Dermis microvascular lymphatic vessel endothelial cell (primary cell): ENCODE results near the gene DCAF12. TPM values are rescaled to one million over a fixed set of nuclear protein-coding genes. Genes with fewer than 3 reads are reported as not detected.
"Not testable (repeated sequence)": the region's sequence is repeated elsewhere in the genome, so short reads cannot be mapped to it uniquely, and the experiment has no call there.

Experiments
- DNase-seq, 2 donors: peaks; one replicate each; pipeline versions ENCODE4 v3.0.0 to v3.0.0-alpha.2; 2010; ENCODE audit warnings: low read depth in 2 of 2
- total RNA-seq: library from RNA; depleted of rRNA; stranded (reverse); fragments of >200 nt; gene quantifications from 2 replicates; pipeline ENCODE4 v1.2.1, GENCODE V29; 2014

The DCAF12 gene
- total RNA-seq, 1 donor from 2014 or later: 17.2 TPM

GRCh38 chr9:34069831-34070230 is 56.7 kb downstream of the DCAF12 start:
- DNase-seq: no peak

- no peak for DNase-seq
These were observed 61.0 kb downstream of the DCAF12 start for GRCh38 chr9:34065541-34065940.

- DNase-seq: no peak
These were observed 66.5 kb downstream of the DCAF12 start for GRCh38 chr9:34059954-34060353.

GRCh38 chr9:34059281-34059680 is 67.2 kb downstream of the DCAF12 start:
- no peak for DNase-seq

- no peak for DNase-seq
These were observed 76.7 kb downstream of the DCAF12 start for GRCh38 chr9:34049630-34050384.

GRCh38 chr9:34048727-34049629 is 77.5 kb downstream of the DCAF12 start, which contains the start of gene UBAP2:
UBAP2 (minus strand) TSS chr9:34048887; CDS start chr9:34017148, 31,739 bp downstream.
- peak; percentile 94 to 97 for DNase-seq

GRCh38 chr9:34047864-34048726 is 78.4 kb downstream of the DCAF12 start:
- DNase-seq: peak in 1 of 2 donors; percentile 68

- peak; percentile 90 to 92 for DNase-seq
These were observed 79.6 kb downstream of the DCAF12 start for GRCh38 chr9:34046784-34047379.

GRCh38 chr9:34045903-34046302 is 80.6 kb downstream of the DCAF12 start:
- no peak for DNase-seq

GRCh38 chr9:34042074-34042473 is 84.4 kb downstream of the DCAF12 start:
- DNase-seq: not testable (repeated sequence)

- not testable (repeated sequence) for DNase-seq
These were observed 87.6 kb downstream of the DCAF12 start for GRCh38 chr9:34038851-34039250.

GRCh38 chr9:34037626-34038025 is 88.9 kb downstream of the DCAF12 start:
- DNase-seq: no peak

GRCh38 chr9:34036625-34037024 is 89.9 kb downstream of the DCAF12 start:
- no peak for DNase-seq

Other genes with a start within 250 kb of the DCAF12 start
- 11.9 and 20.5 TPM in 2 replicates for gene UBAP2, start 77.8 kb downstream of the DCAF12 start, total RNA-seq
- gene UBAP1, start 52.3 kb upstream of the DCAF12 start, total RNA-seq: 22.3 and 27.6 TPM in 2 replicates
- gene KIF24, start 202.6 kb upstream of the DCAF12 start, total RNA-seq: 1.6 and 2.1 TPM in 2 replicates
- gene NUDT2, start 202.9 kb upstream of the DCAF12 start, total RNA-seq: 30.2 and 32.6 TPM in 2 replicates